HG02938 (cell line): Measurements from ENCODE around the gene UNC13A.
A peak's percentile ranks its signal among the peaks of the same experiment; 100 is the strongest.
"Not testable (repeated sequence)": the region's sequence is repeated elsewhere in the genome, so short reads cannot be mapped to it uniquely, and the experiment has no call there.

Experiments
- ATAC-seq: cut with Tn5 transposase; IDR thresholded peaks from one replicate; pipeline ENCODE4 v1.9.1; 2021; ENCODE audit warnings: mild to moderate bottlenecking, moderate library complexity; ENCODE audit not compliant: unreplicated experiment

UNC13A gene

DNA sequence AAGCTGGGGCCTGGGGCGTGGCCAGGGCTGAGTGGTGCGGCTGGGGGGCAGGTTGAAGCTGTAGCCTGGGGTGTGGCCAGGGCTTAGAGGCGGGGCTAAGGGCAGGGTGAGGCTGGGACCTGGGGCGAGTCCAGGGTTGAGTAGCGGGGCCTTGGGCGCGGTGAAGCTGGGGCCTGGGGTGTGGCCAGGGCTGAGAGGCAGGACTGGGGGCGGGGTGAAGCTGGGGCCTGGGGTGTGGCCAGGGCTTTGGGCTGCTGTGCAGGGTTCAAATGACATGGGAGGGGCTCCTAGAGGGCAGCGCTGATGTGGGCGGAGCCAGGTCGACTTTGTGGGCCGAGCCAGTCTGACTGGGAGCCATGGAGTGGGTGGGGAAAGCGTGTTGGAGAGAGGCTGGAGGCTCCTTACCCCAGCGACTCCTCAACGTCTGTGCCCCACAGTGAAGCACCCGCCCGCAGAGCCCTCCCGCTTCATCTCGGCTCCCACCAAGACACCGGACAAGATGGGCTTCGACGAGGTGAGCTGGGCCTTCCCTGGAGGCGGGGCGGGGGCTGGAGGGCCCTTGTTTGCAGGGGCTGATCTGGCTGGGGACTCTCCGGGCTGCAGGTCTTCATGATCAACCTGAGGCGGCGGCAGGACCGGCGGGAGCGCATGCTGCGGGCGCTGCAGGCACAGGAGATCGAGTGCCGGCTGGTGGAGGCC, 111.2 kb downstream of the UNC13A start:
- no peak for ATAC-seq

- no peak for ATAC-seq
These were observed 112.0 kb downstream of the UNC13A start for GRCh38 chr19:17575871-17576757.

- ATAC-seq = no peak
These were observed 115.5 kb downstream of the UNC13A start for GRCh38 chr19:17572638-17573037.

DNA sequence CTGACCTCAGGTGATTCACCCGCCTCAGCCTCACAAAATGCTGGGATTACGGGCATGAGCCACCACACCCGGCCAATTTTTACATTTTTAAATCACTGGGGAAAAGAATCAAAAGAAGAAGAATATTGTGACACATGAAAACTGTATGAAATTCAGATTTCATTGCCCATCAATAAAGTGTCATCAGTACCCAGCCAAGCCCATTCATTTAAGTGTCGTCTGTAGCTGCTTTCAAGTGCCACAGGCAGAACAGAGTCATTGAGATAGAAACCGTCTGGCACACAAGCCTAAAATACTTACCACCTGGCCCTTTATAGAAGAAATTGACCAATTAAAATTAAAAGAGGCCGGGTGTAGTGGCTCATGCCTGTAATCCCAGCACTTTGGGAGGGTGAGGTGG, 117.4 kb downstream of the UNC13A start:
- ATAC-seq = no peak

- ATAC-seq = not testable (repeated sequence)
These were observed 117.9 kb downstream of the UNC13A start for GRCh38 chr19:17570291-17570690.

DNA sequence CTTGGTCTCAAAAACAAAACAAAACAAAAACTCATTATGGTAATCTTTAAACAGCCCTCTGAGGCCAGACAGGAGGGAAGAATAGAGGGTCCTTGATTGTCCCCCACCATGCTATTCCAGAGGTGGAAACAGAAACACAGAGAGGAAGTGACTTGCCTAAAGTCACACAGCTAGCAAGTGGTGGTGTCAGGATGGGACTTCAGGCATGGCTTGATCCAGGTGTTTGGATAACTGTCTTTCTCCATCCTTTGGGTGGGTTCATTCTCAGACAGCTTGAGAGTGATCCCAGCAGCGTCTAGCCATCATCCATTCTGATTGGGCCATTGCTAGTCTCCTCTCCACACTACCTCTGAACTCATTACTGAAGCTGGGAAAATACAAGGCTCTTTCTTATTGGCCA, 120.2 kb downstream of the UNC13A start:
- no peak for ATAC-seq

GRCh38 chr19:17565611-17566010, 122.5 kb downstream of the UNC13A start:
- no peak for ATAC-seq

DNA sequence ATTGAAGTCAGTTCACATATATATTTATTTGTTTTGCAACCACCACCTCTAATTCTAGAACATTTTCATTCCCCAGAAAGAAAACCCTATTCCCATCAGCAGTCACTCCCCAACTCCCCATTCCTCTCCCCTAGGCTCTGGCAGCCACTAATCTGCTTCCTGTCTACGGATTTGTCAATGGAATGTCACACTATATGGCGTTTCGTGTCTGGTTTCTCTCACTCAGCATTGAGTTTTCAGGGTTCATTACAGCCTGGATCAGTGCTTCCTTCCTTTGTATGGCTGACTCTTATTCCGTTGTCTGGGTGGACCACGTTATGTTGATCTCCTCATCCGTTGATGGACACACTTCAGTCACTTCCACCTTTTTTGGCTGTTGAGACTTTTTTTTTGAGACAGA, 123.4 kb downstream of the UNC13A start:
- no peak for ATAC-seq

DNA sequence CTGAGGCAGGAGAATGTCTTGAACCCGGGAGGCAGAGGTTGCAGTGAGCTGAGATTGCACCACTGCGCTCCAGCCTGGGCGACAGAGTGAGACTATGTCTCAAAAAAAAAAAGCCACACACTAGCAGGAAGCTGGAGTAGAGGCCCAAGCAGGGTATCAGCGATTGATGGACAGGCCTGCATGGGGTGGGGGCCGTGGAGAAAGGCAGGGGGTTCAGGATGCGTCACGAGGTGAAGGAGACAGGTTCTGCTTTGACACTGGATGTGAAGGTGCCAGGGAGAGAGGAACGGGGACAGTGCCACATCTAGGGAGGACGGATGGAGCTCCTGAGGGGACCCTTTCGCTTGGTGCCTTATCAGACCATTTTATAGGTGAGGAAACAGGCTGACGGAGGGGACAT, 125.6 kb downstream of the UNC13A start:
- no peak for ATAC-seq

- no peak for ATAC-seq
These were observed 126.1 kb downstream of the UNC13A start for GRCh38 chr19:17562097-17562496.

GRCh38 chr19:17560205-17560595, 128.0 kb downstream of the UNC13A start:
- no peak for ATAC-seq

GRCh38 chr19:17557466-17557865, 130.7 kb downstream of the UNC13A start:
- ATAC-seq = no peak

DNA sequence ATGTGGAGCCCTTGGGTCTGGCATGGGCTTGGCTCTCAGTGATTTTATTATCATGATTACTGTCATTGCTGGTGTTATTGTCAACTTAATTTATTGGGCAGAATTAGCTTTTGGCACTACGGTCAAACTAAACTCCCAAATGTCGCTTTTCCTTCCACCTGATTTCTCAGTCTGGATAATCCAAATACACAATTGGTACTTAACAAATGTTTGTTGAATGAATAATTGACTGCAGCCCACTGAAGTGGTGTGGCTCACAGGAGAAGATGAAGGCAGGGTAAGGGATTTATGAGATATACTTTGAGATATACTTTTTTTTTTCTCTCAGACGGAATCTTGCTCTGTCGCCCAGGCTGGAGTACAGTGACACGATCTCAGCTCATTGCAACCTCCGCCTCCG, 131.2 kb downstream of the UNC13A start:
- no peak for ATAC-seq

DNA sequence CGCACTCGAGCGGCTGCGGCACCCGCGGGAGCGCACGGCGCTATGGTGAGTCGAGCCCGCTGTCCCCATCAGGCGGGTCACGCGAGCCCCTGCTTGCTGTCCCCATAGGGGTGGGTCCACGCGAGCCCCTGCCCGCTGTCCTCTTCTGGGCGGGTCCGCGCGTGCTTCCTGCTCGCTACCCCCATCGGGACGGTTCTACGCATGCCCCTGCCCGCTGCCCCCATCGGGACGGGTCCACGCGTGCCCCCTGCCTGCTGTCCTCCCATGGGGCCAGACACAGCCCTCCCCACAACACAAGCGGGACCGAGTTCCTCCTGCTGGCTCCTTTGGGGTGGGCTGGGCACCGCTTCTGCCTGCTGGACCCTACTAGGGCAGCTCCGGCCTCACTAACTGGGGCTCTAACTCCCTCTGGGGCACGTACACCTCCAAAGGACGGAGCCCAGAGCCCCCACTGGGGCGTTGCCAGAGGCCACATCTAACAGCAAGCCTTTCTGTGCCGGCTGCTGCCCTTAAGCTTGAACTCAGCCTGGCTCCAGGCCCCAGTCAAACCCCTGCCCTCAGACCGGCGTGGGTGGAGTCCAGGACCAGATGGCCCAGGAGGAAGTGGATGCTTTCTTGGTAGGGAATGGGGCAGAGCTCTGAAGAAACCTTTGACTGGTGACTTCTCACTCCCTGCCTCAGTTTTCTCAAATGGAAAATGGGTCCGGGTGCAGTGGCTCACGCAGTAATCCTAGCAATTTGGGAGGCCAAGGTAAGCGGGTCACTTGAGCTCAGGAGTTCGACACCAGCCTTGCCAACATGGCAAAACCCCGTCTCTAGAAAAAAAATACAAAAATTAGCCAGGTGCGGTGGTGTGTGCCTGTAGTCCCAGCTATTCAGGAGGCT, 132.0 kb downstream of the UNC13A start:
- peak; percentile 26 for ATAC-seq

- ATAC-seq = peak; percentile 76
These were observed 132.7 kb downstream of the UNC13A start, which contains the start of gene COLGALT1 for GRCh38 chr19:17555480-17555928. Gene COLGALT1, plus strand, starts transcription at chr19:17555649. Its CDS starts 65 bp downstream, at chr19:17555714.

GRCh38 chr19:17554968-17555479, 133.1 kb downstream of the UNC13A start:
- ATAC-seq = no peak

- no peak for ATAC-seq
These were observed 134.9 kb downstream of the UNC13A start for GRCh38 chr19:17553256-17553655.

DNA sequence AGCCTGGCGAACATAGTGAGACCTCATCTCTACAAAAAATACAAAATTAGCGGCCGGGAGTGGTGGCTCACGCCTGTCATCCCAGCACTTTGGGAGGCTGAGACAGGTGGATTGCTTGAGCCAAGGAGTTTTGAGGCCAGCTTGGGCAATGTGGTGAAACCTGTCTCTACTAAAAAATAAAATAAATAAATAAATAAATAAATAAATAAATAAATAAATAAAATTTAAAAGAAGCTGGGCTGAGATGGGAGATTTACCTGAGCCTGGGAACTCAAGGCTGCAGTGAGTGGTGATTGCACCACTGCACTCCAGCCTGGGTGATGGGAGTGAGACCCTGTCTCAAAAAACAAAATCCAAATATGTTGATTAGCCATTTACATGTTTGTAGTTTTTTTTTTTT, 135.4 kb downstream of the UNC13A start:
- not testable (repeated sequence) for ATAC-seq
